Stimulated activated CD8-positive, alpha-beta memory T cell treated with anti-CD3 and anti-CD28 coated beads, Interleukin-4, amount 100 ng/mL, for 4 hours (primary cell): ENCODE results near the gene PPP1CC.
A peak's percentile ranks its signal among the peaks of the same experiment; 100 is the strongest.

Experiments used
- DNase-seq, 2 donors: peaks; one replicate each; pipeline ENCODE4 v3.0.0-alpha.2; 2020; ENCODE audit warnings: low read depth in 2 of 2, low spot score in 1 of 2

PPP1CC gene

DNA sequence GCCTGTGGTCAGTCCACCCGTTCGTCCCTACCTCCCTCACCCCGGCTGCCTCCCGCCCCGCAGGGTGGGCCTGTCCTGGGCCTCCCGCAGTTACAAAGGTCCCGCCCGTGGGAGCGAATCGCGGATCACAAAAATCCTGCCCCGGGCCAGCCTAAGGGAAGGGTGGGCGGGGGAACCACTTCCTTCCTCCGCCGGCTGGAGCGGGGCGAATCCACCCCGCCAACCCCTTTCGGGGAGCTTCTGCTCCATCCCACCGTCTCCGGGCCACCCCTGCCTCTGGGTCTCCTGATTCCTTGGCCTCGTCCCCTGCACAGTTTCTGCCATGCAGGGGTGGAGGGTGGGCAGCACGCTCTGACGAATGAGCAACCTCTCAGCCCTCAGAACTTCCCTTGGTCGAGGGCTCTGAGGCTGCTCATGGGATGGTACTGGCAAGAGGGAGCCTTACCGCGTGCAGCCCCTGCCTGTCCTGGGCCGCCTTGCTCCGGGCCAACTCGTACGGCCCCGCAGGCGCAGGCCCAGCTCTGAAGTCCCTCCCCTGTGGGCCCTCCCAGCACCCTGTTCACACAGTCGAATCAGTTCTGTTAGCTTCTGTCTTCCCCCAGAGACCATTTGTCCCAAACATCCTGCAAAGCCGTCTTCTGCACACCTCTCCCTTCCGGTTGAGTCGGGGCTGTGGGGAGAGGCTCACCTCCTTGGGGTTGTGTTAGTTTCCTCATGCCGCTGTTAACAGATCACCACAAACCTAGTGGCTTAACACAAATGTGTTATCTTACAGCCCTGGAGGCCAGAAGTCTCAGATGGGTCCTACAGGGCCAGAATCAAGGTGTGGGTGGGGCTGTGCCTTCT, 53.2 kb downstream of the PPP1CC start:
- peak in 1 of 2 donors; percentile 15 for DNase-seq

DNA sequence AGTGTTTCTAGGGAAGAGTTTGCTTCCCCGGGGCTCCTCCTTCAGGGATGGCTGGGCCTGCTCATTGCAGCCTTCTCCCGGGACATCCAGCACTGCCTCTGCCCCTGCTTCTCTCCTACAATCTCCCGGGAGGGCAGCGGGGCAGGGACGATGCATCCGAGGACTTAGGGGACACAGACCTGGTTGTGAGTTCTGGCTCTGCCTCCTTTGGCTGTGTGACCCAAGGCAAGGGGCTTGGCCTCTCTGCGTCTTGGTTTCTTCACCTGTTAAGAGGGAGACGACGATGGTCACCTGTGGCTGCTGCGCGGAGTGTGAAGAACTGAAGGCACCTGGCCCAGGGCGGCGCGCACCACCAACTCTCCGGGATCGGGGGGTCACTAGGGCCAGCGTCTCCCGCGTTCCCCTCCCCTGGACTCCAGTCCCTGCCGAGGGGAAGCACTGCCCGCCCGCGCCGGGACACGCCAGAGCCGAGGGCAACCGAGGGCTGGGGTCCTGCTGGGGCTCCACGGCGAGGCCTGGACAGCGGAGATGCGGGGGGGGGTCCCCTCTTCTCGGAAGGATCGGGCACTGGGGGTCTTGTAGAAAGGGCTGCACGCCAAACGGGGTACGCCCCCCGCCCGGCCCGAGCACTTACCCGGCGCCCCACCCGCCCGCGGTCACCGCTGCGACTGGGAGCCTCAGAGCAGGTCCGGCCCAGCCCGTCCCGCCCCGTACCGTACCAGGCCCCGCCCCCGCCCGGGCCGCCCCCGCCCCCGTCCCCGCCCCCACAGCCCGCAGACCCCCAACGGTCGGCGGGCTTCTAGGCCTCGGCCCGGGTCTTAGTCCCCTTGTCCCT, 54.0 kb downstream of the PPP1CC start, which contains the start of gene HVCN1:
TSS of gene HVCN1 (minus strand) at position 670 of the 835 bp plus-strand sequence. CDS start 5,870 bp downstream, outside the sequence.
- DNase-seq = no peak

DNA sequence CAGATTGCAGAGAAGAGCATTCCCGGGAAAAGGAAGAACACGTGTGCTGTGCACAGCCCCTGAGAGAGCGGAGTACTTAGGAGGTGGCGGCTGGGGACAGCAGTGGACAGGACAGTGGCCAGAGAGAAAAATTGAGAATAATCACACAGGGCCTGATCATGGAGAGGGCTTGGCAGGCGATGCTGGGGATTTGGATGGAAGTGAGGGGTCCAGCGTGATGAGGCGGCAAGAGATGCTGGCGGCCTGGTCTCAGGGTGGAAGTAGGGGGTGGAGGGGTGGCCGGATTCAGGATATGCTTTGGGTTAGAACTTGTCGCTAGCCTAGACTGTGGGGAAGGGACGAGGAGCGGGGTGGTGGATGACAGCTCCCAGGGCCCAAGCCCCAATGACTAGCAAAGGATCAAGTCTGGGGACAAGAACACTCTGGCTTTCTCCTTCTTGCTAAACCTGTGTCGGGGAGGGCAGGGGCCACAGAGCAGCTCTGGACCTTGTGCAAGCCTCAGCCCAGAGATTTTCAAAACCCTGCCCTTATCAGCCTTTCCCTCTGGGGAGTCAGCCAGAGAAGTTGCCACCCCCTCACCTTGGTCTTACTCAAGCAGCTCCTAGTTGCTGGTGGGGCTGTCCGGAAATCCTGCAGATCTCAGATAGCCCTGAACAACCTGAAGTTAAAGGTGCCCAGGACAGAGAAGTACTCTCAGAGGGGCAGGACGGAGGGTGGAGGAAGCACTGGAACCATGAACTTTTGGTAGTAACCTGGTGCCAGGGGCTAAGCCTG, 55.1 kb downstream of the PPP1CC start:
- DNase-seq = no peak

DNA sequence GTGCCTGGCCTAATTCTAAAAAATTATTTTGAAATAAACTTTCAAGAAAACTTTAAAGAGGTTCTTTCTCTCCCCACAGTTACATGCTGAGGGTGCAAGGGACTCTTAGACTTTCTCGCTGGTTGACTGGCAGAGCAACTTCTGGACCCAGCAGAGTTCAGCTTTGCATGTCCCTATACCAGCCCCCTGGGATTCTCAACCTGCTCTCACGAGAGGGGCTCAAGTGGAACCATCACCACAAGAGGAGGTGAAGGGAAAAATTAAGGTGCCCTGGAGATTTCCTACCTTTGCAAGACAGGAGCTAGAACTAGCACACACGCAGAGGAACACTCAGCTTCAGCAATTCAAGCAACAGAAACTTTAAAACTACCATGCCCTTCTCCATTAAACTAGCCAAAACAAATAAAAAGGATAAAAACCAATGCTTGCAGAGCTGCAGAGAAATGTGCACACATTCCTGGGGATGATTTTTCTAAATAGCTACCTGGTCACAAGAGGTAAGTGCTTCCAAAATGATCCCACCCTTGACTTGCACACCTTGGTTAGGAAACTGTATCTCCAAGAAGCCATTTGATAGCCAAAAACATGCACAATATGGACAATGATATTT, 56.3 kb downstream of the PPP1CC start:
- no peak for DNase-seq

DNA sequence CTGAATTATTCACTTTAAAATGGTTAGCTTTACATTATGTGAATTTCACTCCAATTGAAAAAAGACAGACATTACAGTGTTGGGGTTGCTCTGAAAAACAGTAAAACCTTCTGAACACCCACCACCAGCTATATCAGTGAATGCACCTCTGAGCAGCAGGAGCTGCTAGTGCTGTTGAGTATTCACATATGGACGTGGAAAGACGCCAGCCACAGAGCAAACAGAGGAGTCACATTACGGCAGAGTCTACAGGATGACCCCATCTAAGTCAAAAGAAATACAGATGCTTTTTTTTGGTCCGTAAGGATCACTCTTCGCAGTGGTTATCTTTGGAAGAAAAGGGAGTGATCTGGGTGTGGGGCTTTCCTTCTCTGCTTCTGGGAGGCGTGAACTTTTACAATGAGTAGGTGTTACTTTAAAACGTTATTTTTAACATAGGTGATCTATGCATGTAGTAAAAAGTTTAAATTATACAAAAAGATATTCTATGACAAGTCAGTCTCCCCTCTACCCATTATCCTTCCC, 58.3 kb downstream of the PPP1CC start:
- DNase-seq = no peak

DNA sequence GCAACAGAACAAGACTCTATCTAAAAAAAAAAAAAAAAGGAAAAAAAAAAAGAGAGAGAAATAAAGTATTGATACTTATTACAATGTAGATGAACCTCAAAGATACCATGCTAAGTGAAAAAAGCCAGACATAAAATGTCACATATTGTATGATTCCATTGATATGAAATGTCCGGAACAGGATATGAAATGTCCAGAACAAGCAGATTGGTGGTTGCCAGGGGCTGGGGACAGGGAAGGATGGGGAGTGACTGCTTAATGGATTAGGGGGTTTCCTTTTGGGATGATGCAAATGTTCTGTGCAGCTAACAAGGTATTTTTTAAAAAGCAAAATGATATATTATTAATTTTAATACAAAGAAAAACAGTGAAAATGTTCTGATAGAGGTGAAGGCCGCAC, 58.8 kb downstream of the PPP1CC start:
- no peak for DNase-seq

DNA sequence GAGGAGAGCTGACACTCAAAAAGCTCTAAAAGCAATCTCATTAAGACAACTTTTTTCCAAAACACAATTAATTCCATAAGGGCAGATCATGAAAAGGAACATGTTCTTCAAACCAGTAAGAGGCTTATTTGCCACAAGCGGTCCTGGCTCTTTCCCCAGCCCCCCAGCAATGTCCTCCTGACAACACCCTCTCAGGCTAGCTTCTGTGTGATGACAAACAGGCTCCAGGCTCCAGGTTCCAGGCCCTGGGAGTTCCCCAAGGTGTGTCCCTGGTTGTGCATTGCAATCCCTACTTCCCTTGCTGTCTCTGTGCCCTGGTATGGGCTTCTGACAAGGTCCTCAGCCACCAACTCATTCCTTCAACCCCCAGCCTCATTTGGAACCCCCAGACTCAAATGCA, 62.7 kb downstream of the PPP1CC start:
- DNase-seq = no peak

DNA sequence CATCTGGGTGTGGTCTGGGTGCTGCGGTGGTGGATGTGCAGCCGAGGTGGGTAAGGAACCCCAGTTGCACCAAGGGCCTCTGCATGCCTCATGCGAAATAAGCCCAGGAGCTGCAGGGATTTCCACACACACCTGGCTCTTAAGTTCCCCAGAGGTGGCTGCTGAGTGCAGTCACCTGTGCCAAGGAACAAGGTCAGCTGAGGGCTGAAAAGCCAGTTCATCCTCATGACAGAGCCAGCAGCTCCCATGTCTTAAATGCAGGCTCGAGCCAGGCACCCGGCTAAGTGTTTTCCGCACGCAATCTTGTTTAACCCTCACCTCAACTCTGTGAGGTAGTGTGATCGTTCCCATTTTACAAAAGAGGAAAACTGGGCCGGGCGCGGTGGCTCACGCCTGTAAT, 63.5 kb downstream of the PPP1CC start:
- DNase-seq = no peak

DNA sequence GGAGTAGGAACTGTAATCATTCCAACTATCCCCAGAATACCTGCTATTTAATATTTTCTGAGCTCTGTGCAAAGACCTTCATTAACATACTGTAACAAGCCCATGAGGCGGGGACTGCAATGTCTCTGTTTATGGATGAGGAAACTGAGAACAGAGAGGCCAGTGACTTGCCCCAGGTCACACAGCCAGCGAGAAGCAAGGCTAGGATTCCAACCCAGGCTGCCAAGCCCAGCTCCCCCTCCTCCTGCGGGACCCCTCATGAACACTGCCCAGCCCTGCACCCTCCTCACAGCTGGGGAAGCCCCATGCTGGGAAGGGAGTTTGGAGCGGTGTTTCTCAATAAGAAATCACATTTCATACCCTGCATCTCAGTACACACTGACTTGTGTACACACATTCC, 64.7 kb downstream of the PPP1CC start:
- no peak for DNase-seq

DNA sequence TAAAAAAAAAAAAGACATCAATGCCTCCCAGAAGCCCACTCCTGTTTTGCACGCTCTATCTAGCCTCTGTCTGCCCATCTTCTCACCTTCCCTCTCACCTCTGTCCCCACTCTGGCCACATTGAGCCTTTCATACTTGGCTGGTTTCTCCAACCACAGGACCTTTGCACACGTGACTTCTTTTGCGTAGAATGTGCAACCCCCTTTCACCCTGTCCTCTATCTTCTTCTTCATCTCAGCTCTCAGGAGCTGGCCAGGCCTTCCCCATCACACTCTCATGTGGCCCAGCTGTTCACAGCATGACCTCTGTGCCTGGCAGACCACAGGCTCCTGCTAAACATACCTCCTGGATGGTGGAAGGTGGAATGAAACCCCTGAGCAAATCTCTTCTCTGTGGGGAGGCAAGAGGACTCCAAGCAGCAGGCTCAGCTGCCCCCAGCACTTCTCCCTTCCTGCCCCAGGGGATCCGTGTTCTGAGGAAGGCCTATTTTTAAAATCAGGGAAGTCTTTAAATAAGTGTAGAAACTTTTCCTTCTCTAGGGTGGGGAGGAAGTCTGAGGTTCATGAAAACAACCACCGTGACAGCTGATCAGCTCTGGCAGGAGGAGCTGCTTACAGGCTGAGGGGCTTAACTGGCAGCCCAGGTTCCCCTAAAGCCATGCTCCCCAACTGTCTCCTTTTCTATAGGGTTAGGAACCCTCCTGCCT, 65.3 kb downstream of the PPP1CC start:
- no peak for DNase-seq

DNA sequence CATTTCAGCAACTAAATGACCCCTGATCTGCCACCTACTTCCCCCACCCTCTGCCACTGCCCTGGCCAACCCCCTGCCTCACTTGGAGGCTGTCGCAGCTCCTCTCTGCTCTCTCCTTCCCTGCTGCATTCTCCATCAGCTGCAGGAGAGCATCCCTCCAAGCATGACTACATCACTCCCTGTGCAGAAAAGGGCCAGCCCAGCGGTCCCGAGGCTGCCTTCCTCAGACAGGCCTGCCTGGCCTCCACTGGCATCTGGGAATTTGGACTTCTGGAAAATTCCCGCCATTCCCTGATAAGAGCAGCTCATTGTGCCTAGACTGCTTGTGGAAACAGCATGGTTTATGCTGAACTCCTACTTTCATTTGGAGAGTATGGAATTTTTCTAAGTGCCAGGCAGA, 66.5 kb downstream of the PPP1CC start:
- DNase-seq = no peak

DNA sequence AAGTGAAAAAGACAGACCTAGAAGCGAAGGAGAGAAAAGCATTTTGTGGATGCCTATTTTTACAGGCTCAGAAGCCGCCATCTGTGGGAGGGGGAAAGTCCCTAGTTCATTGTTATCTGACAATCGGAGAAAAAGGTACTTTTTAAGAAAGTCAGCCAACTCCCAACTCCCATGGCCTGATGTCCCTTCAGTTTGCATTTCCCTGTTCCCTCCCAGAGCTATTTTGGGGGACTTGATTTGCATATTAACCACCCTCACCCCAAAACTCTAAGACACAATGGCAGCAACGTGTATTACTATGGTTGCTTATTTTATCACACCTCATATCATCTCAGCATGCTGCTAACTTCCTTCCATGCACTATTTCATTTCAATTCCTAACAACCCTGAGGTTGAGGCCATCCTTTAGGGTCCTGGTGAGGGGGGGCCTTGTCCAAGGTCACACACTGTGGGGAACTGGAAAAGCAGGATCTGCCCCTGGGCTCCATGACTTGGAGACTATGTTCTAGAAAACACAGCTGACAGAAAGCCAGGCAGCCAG, 72.5 kb downstream of the PPP1CC start:
- no peak for DNase-seq
